ENCODE data around the gene GPR152.
"Not testable (repeated sequence)": the region's sequence is repeated elsewhere in the genome, so short reads cannot be mapped to it uniquely, and the experiment has no call there.

The GPR152 gene

GRCh38 chr11:67404515-67405195 is 47.9 kb downstream of the GPR152 start:
- in situ Hi-C loops (cut with MboI; ENCODE audit: low sequenced_read_pairs, unreplicated experiment) = no loop called here
- TF ChIP-seq CTCF (IDR thresholded peaks at IDR 0.05; ENCODE audit: borderline replicate concordance, control extremely low read depth, extremely low read depth, insufficient read depth, missing control alignments) = no peak
- DNase-seq (ENCODE audit: low spot score) = no peak

GRCh38 chr11:67403085-67403484 is 49.4 kb downstream of the GPR152 start:
- in situ Hi-C loops (cut with MboI; ENCODE audit: low sequenced_read_pairs, unreplicated experiment); DNase-seq (ENCODE audit: low spot score): not testable (repeated sequence)

- in situ Hi-C loops (cut with MboI; ENCODE audit: low sequenced_read_pairs, unreplicated experiment); DNase-seq (ENCODE audit: low spot score): not testable (repeated sequence)
These were observed 50.2 kb downstream of the GPR152 start for GRCh38 chr11:67402192-67402839.

GRCh38 chr11:67401495-67402191 is 50.9 kb downstream of the GPR152 start, which contains the start of gene PPP1CA:
Gene PPP1CA (minus strand): TSS chr11:67401858. CDS start chr11:67401782, 76 bp downstream.
- peak; percentile 99 for DNase-seq (ENCODE audit: low spot score)
- peak; percentile 65 for TF ChIP-seq CTCF (IDR thresholded peaks at IDR 0.05; ENCODE audit: borderline replicate concordance, control extremely low read depth, extremely low read depth, insufficient read depth, missing control alignments)
- in situ Hi-C loops (cut with MboI; ENCODE audit: low sequenced_read_pairs, unreplicated experiment) = no loop called here
